Measurements from ENCODE around the gene CHML. TPM values are rescaled to one million over a fixed set of nuclear protein-coding genes. Genes with fewer than 3 reads are reported as not detected.

The CHML gene
- total RNA-seq, 6 experiments from 2014 or later: 15.2 to 17.9 (median 16.5) TPM

GRCh38 chr1:241637046-241637590 lies 3.1 kb downstream of the CHML start:
- H3K36me3 Mint-ChIP-seq (ENCODE audit: low read depth): peaks cover 16% of the 10 kb centered on the region; the same call in 1 of the 2 replicates
- TF ChIP-seq, protein P1, sequence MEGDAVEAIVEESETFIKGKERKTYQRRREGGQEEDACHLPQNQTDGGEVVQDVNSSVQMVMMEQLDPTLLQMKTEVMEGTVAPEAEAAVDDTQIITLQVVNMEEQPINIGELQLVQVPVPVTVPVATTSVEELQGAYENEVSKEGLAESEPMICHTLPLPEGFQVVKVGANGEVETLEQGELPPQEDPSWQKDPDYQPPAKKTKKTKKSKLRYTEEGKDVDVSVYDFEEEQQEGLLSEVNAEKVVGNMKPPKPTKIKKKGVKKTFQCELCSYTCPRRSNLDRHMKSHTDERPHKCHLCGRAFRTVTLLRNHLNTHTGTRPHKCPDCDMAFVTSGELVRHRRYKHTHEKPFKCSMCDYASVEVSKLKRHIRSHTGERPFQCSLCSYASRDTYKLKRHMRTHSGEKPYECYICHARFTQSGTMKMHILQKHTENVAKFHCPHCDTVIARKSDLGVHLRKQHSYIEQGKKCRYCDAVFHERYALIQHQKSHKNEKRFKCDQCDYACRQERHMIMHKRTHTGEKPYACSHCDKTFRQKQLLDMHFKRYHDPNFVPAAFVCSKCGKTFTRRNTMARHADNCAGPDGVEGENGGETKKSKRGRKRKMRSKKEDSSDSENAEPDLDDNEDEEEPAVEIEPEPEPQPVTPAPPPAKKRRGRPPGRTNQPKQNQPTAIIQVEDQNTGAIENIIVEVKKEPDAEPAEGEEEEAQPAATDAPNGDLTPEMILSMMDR (IDR thresholded peaks at IDR 0.05): no peak
- H3K4me3 Mint-ChIP-seq: peak overlapping the region; percentile 86
- H3K27me3 Mint-ChIP-seq (ENCODE audit: insufficient read depth): no peaks in the 10 kb centered on the region; the same call in 1 of the 2 replicates
- H3K9me3 Mint-ChIP-seq: 0 out of 2 replicates have a peak, but pooled peaks cover 4% of the 10 kb centered on the region
- peaks cover 49% of the 10 kb centered on the region for H3K4me1 Mint-ChIP-seq (ENCODE audit: low read depth)
- DNase-seq: no peak
- peak overlapping the region; percentile 41; the same call in 1 of the 2 replicates for H3K27ac Mint-ChIP-seq

- H3K9me3 Mint-ChIP-seq: no peaks in the 10 kb centered on the region
Measured at GRCh38 chr1:241636291-241636690, 3.9 kb downstream of the CHML start.

GRCh38 chr1:241635556-241636152 lies 4.5 kb downstream of the CHML start:
- Mint-ChIP-seq H3K27me3 (ENCODE audit: insufficient read depth) (no peaks in the 10 kb centered on the region; the same call in 1 of the 2 replicates), H3K36me3 (ENCODE audit: low read depth) (peaks cover 14% of the 10 kb centered on the region; the same call in 1 of the 2 replicates), H3K4me3 (no peak overlapping the region), H3K4me1 (ENCODE audit: low read depth) (peaks cover 41% of the 10 kb centered on the region), H3K9me3 (no peaks in the 10 kb centered on the region), H3K27ac (no peak overlapping the region)
- TF ChIP-seq, protein P1 (IDR thresholded peaks at IDR 0.05): no peak
- DNase-seq: no peak

More at GRCh38 chr1:241636291-241636690, 3.9 kb downstream of the CHML start:
- Mint-ChIP-seq H3K4me3 (no peak overlapping the region), H3K27me3 (ENCODE audit: insufficient read depth) (no peaks in the 10 kb centered on the region; the same call in 1 of the 2 replicates), H3K27ac (no peak overlapping the region), H3K4me1 (ENCODE audit: low read depth) (peaks cover 48% of the 10 kb centered on the region), H3K36me3 (ENCODE audit: low read depth) (peaks cover 14% of the 10 kb centered on the region; the same call in 1 of the 2 replicates)
- no peak for DNase-seq
- TF ChIP-seq, protein P1 (IDR thresholded peaks at IDR 0.05): no peak

- Mint-ChIP-seq H3K4me1 (ENCODE audit: low read depth) (peaks cover 31% of the 10 kb centered on the region), H3K27ac (no peak overlapping the region), H3K36me3 (ENCODE audit: low read depth) (peaks cover 14% of the 10 kb centered on the region; the same call in 1 of the 2 replicates), H3K4me3 (no peak overlapping the region), H3K27me3 (ENCODE audit: insufficient read depth) (no peaks in the 10 kb centered on the region; the same call in 1 of the 2 replicates), H3K9me3 (no peaks in the 10 kb centered on the region)
- no peak for DNase-seq
- TF ChIP-seq, protein P1 (IDR thresholded peaks at IDR 0.05): no peak
Measured at GRCh38 chr1:241632987-241633386, 7.2 kb downstream of the CHML start.

DNA sequence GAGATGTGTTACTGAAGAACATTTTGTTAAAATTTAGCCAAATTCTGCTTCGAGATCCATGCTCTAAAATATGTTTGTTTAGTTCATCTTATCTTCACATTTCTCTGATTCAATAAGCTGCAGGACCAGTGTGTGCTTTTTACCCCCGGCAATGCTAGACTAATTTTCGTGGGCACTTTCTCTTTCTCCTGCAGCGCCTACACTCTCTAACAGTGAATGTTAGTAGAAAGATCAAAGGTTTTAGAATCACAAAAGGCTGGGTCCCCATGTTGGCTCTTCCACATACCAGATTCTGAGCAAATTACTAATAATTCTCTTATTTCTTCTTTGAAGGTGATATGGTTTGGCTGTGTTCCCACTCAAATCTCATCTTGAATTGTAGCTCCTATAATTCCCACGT lies 8.5 kb downstream of the CHML start:
- peaks cover 27% of the 10 kb centered on the region for H3K4me1 Mint-ChIP-seq (ENCODE audit: low read depth)
- TF ChIP-seq, protein P1 (IDR thresholded peaks at IDR 0.05): no peak
- peaks cover 14% of the 10 kb centered on the region; the same call in 1 of the 2 replicates for H3K36me3 Mint-ChIP-seq (ENCODE audit: low read depth)
- no peaks in the 10 kb centered on the region for H3K9me3 Mint-ChIP-seq
- no peak for DNase-seq
- H3K27ac Mint-ChIP-seq: no peak overlapping the region
- H3K4me3 Mint-ChIP-seq: peak overlapping the region; percentile 51; the same call in 1 of the 2 replicates
- H3K27me3 Mint-ChIP-seq (ENCODE audit: insufficient read depth): no peaks in the 10 kb centered on the region; the same call in 1 of the 2 replicates

Measured in HFFc6 (cell line).